Chondrocyte (in vitro differentiated cells): ENCODE results near the gene TOB2. TPM values are rescaled to one million over a fixed set of nuclear protein-coding genes. Genes with fewer than 3 reads are reported as not detected.

Experiments used
- DNase-seq: peaks from one replicate; pipeline ENCODE4 v3.0.0; 2021; ENCODE audit warnings: mixed read lengths, low spot score
- H3K27ac Mint-ChIP-seq: one replicate; pipeline ENCODE4 v1.8.0; 2021; ENCODE audit warnings: mild to moderate bottlenecking, moderate library complexity, mixed read lengths; ENCODE audit not compliant: unreplicated experiment
- H3K27me3 Mint-ChIP-seq: 2 replicates; pipeline ENCODE4 v1.8.0; 2021; ENCODE audit warnings: low read depth, mixed read lengths
- H3K36me3 Mint-ChIP-seq: 2 replicates; pipeline ENCODE4 v1.8.0; 2021; ENCODE audit warnings: low read depth, mixed read lengths
- H3K4me1 Mint-ChIP-seq: 2 replicates; pipeline ENCODE4 v1.8.0; 2021; ENCODE audit warnings: low read depth, mild to moderate bottlenecking, mixed read lengths
- H3K4me3 Mint-ChIP-seq: one replicate; pipeline ENCODE4 v1.8.0; 2021; ENCODE audit warnings: mild to moderate bottlenecking, moderate library complexity, mixed read lengths; ENCODE audit not compliant: unreplicated experiment
- H3K9me3 Mint-ChIP-seq: 2 replicates; pipeline ENCODE4 v1.8.0; 2021; ENCODE audit warnings: low read depth, mixed read lengths
- CTCF ChIP-seq: fragments of 200-600 bp; sonication (generic); IDR thresholded peaks from 2 replicates; pipeline ENCODE4 v1.5.0; 2021; ENCODE audit warnings: antibody characterized with exemption, mild to moderate bottlenecking, moderate library complexity
- long read RNA-seq: library from polyadenylated mRNA; stranded (forward); transcript quantifications from one replicate; pipeline ENCODE4 v2.0.0, GENCODE V29; 2021
- total RNA-seq: library from RNA; stranded (reverse); gene quantifications from 3 replicates; pipeline ENCODE4 v1.2.1, GENCODE V29; 2021

Gene TOB2
- total RNA-seq, result 37.7 to 42.0 TPM (median 40.8 TPM) in 3 replicates
- long read RNA-seq, full-length matches to known transcripts, result 49 of 64 reads
- long read RNA-seq, partial matches to known transcripts, result 0 of 64 reads
- long read RNA-seq, other reads (novel, unspliced or antisense), result 15 of 64 reads

- Mint-ChIP-seq H3K9me3 (no peaks in the 10 kb centered on the region), H3K36me3 (peaks cover 2% of the 10 kb centered on the region), H3K27ac (peak within 1 kb of the TSS; percentile 98), H3K4me1 (peaks cover 33% of the 10 kb centered on the region), H3K4me3 (peak within 1 kb of the TSS; percentile 97), H3K27me3 (no peaks in the 10 kb centered on the region)
- DNase-seq, result peak; percentile 98
- TF ChIP-seq CTCF, result no peak
These were observed at the start of gene TOB2 for GRCh38 chr22:41446639-41447434. TOB2 (minus strand) TSS chr22:41446801; CDS start chr22:41437345, 9,456 bp downstream.

- H3K27me3 Mint-ChIP-seq, result no peaks in the 10 kb centered on the region
- H3K27ac Mint-ChIP-seq, result peak overlapping the region; percentile 84
- H3K4me1 Mint-ChIP-seq, result peaks cover 14% of the 10 kb centered on the region
- TF ChIP-seq CTCF, result no peak
- DNase-seq, result no peak
- no peaks in the 10 kb centered on the region for H3K9me3 Mint-ChIP-seq
- H3K4me3 Mint-ChIP-seq, result no peak overlapping the region
- H3K36me3 Mint-ChIP-seq, result peaks cover 1% of the 10 kb centered on the region
These were observed 44.9 kb upstream of the TOB2 start for GRCh38 chr22:41491374-41492100.

GRCh38 chr22:41488596-41489385, 42.2 kb upstream of the TOB2 start:
- H3K9me3 Mint-ChIP-seq, result no peaks in the 10 kb centered on the region
- H3K36me3 Mint-ChIP-seq, result peaks cover 1% of the 10 kb centered on the region
- H3K4me3 Mint-ChIP-seq, result no peak overlapping the region
- TF ChIP-seq CTCF, result no peak
- H3K27me3 Mint-ChIP-seq, result no peaks in the 10 kb centered on the region
- DNase-seq, result peak; percentile 12
- peaks cover 22% of the 10 kb centered on the region for H3K4me1 Mint-ChIP-seq
- no peak overlapping the region for H3K27ac Mint-ChIP-seq

- no peaks in the 10 kb centered on the region for H3K27me3 Mint-ChIP-seq
- H3K4me3 Mint-ChIP-seq, result no peak overlapping the region
- peak; percentile 29 for DNase-seq
- no peak for TF ChIP-seq CTCF
- H3K9me3 Mint-ChIP-seq, result no peaks in the 10 kb centered on the region
- no peak overlapping the region for H3K27ac Mint-ChIP-seq
- peaks cover 1% of the 10 kb centered on the region for H3K36me3 Mint-ChIP-seq
- H3K4me1 Mint-ChIP-seq, result peaks cover 29% of the 10 kb centered on the region
These were observed 41.5 kb upstream of the TOB2 start for GRCh38 chr22:41488076-41488475.
